GM10266 (cell line): ENCODE data around the gene PLCG2.
A peak's percentile ranks its signal among the peaks of the same experiment; 100 is the strongest.

Experiments used
- DNase-seq: peaks from one replicate; pipeline ENCODE4 v3.0.0; 2012; ENCODE audit errors: extremely low spot score
- TF ChIP-seq, protein P1 (sequence below): IDR thresholded peaks from 2 replicates; pipeline ENCODE4 v1.5.1; 2012; ENCODE audit warnings: mild to moderate bottlenecking, low read depth; ENCODE audit not compliant: control insufficient read depth, insufficient read depth; ENCODE audit errors: missing control alignments

PLCG2 gene

DNA sequence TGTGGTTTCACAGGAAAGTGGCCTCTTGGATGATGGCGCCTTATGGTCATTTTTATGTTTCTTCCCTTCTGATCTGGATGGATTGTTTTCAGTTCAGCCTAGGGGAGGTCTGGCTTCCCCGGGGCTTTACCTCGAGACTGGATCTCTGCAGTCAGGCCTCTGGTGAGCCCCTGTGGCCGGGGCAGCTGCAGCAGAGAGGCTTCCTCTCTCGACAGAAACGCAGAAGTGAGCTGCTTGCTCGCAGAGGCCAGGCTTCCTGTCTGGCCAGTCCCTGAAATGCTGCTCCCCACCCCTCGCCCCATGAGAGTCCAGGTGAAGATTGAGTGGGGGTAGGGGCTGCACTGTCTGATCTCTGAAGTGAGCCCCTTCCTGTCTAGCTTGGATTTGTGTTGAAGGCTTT lies 44.0 kb downstream of the PLCG2 start:
- DNase-seq: peak; percentile 52
- TF ChIP-seq, protein P1, sequence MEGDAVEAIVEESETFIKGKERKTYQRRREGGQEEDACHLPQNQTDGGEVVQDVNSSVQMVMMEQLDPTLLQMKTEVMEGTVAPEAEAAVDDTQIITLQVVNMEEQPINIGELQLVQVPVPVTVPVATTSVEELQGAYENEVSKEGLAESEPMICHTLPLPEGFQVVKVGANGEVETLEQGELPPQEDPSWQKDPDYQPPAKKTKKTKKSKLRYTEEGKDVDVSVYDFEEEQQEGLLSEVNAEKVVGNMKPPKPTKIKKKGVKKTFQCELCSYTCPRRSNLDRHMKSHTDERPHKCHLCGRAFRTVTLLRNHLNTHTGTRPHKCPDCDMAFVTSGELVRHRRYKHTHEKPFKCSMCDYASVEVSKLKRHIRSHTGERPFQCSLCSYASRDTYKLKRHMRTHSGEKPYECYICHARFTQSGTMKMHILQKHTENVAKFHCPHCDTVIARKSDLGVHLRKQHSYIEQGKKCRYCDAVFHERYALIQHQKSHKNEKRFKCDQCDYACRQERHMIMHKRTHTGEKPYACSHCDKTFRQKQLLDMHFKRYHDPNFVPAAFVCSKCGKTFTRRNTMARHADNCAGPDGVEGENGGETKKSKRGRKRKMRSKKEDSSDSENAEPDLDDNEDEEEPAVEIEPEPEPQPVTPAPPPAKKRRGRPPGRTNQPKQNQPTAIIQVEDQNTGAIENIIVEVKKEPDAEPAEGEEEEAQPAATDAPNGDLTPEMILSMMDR: peak; percentile 36

DNA sequence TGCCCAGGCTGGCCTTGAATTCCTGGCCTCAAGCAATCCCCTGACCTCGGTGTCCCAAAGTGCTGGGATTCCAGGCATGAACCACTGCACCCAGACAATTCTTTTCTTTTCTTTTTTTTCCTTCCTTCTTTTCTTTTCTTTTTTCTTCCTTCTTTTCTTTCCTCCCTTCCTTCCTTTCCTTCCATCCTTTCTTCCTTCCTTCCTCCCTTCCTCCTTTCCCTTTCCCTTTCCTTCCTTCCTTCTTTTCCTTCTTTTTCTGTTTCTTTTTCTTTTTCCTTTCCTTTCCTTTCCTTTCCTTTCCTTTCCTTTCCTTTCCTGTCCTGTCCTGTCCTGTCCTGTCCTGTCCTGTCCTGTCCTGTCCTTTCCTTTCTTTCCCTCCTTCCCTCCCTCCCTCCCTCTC lies 44.6 kb downstream of the PLCG2 start:
- TF ChIP-seq, protein P1: no peak
- no peak for DNase-seq

GRCh38 chr16:81826523-81826922 lies 47.4 kb downstream of the PLCG2 start:
- no peak for DNase-seq
- TF ChIP-seq, protein P1: no peak

GRCh38 chr16:81830845-81831540 lies 51.9 kb downstream of the PLCG2 start:
- TF ChIP-seq, protein P1: no peak
- no peak for DNase-seq

GRCh38 chr16:81831722-81832126 lies 52.6 kb downstream of the PLCG2 start:
- peak; percentile 65 for DNase-seq
- TF ChIP-seq, protein P1: peak; percentile 35

DNA sequence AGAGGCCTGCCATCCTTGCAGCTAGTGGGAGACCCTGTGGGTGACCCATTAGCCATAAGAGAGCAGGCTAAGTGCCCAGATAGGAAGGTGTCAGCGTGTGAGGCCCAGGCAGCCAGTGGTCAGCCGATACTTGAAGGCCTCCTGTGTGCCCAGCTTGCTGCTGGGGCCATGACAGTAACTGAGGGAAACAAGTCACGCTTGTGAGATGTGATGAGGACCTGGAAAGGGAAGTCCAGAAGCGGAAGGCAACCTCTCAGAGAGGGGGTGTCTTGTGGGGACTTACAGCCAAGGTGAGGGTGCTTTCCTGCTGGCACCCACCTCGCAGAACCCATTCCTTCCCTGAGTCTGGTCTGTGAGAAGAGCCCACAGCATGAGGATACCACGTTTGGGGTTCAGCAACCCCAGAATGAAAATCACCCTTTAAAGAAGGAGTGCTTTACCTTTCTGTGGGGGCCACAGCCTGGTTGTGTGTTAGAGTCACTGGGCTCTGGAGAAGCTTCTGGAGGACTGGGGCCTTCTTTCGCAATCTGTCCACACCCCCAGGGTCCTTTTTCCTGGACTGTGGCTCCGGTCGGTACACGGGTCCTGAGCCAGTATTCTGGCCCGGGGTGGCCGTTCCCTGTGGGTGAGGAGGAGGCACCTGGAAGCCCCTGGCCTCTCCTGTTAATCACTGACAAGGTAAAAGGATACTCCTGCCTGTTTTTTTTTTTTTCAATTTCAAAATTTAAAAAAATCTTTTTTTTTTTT lies 53.9 kb downstream of the PLCG2 start:
- no peak for DNase-seq
- TF ChIP-seq, protein P1: no peak

DNA sequence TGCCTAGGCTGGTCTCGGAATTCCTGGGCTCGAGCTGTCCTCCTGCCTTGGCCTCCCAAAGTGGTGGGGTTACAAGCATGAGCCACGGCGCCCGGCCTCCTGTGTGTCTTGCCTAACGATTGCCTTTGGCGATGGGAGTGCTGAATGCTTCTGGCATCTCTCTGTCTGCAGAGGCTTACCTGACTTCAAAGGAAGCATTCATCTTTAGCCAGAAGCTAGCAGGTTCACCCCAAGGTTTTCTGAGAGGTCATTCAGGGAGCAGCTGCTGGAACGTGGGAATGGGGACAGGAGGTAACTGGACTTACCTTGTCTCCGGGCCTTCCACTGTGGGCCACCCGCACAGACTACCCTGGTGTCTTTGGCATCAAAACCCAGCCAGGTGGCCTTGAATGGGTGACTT lies 54.7 kb downstream of the PLCG2 start:
- TF ChIP-seq, protein P1: no peak
- no peak for DNase-seq
